ENCODE data around the gene ALKBH3.

DNA sequence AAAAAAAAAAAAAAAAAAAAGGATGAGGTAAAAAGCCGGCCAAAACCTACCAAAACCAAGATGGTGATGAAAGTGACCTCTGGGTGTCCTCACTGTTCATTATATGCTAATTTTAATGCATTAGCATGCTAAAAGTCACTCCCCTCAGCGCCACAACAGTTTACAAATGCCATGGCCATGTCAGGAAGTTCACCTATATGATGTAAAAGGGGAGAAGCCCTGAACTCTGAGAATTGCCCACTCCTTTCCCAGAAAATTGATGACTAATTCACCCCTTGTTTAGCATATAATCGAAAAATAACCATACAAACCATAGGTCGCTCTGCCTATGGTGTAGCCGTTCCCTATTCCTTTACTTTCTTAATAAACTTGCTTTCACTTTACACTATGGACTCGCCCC lies 72.9 kb downstream of the ALKBH3 start:
- TF ChIP-seq, protein P1, sequence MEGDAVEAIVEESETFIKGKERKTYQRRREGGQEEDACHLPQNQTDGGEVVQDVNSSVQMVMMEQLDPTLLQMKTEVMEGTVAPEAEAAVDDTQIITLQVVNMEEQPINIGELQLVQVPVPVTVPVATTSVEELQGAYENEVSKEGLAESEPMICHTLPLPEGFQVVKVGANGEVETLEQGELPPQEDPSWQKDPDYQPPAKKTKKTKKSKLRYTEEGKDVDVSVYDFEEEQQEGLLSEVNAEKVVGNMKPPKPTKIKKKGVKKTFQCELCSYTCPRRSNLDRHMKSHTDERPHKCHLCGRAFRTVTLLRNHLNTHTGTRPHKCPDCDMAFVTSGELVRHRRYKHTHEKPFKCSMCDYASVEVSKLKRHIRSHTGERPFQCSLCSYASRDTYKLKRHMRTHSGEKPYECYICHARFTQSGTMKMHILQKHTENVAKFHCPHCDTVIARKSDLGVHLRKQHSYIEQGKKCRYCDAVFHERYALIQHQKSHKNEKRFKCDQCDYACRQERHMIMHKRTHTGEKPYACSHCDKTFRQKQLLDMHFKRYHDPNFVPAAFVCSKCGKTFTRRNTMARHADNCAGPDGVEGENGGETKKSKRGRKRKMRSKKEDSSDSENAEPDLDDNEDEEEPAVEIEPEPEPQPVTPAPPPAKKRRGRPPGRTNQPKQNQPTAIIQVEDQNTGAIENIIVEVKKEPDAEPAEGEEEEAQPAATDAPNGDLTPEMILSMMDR (optimal IDR thresholded peaks at IDR 0.05 in 1 of 3, IDR thresholded peaks at IDR 0.05 in 1 of 3, conservative IDR thresholded peaks at IDR 0.05 in 1 of 3; ENCODE audit: extremely low read depth in 1 of 3, insufficient read depth in 2 of 3, low read length in 3 of 3): no peak
- no peak for TF ChIP-seq EZH2 (IDR thresholded peaks at IDR 0.05; ENCODE audit: low read length)
